K562 (cell line): ENCODE data around the gene C11orf65. TPM values are rescaled to one million over a fixed set of nuclear protein-coding genes. Genes with fewer than 3 reads are reported as not detected.

Experiments
- BACH1 ChIP-seq: fragments of 200-800 bp; sonication (Bioruptor generic); IDR thresholded peaks from 2 replicates; pipeline ENCODE4 v1.6.1; 2016; ENCODE audit warnings: missing genetic modification characterization, missing compliant biosample characterization
- CBFB ChIP-seq: sonication (generic); formaldehyde crosslinking; IDR thresholded peaks from 2 replicates; pipeline ENCODE4 v1.4.0; 2020; ENCODE audit warnings: mild to moderate bottlenecking, missing genetic modification reagents
- CBX3 ChIP-seq, 2 experiments: IDR thresholded peaks; 1 replicate in 1 of 2; 2 replicates in 1 of 2; pipeline ENCODE4 v1.6.1; 2012; ENCODE audit warnings: inconsistent platforms in 2 of 2, low read length in 2 of 2, borderline replicate concordance in 1 of 2, control low read depth in 1 of 2
- CEBPZ ChIP-seq: fragments of 150-350 bp; IDR thresholded peaks from 2 replicates; pipeline ENCODE4 v1.6.1; 2014; ENCODE audit warnings: low read depth, mild to moderate bottlenecking, low read length, borderline replicate concordance
- CREB3 ChIP-seq: fragments of 450-650 bp; conservative IDR thresholded peaks from 2 replicates; pipeline ENCODE4 v1.6.1; 2016; ENCODE audit warnings: missing genetic modification characterization, low read depth, mild to moderate bottlenecking, missing compliant biosample characterization, moderate library complexity
- FOXM1 ChIP-seq, 2 experiments: fragments of 450-650 bp in 1 of 2; sonication (generic) in 1 of 2; formaldehyde crosslinking in 1 of 2; IDR thresholded peaks; 2 replicates each; pipeline versions ENCODE4 v1.6.1 to v1.9.0; 2017 to 2022; ENCODE audit warnings: low read depth in 2 of 2, mild to moderate bottlenecking in 2 of 2, missing genetic modification reagents in 1 of 2, moderate library complexity in 1 of 2
- FUS ChIP-seq: fragments of 200-400 bp; formaldehyde crosslinking; optimal IDR thresholded peaks from 2 replicates; pipeline ENCODE3; 2017; ENCODE audit warnings: low read depth, low read length
- HEY1 ChIP-seq: fragments of 250-450 bp; sonication (Bioruptor Pico); IDR thresholded peaks from 2 replicates; pipeline ENCODE4 v1.5.0; 2020; ENCODE audit warnings: mild to moderate bottlenecking, moderate library complexity, borderline replicate concordance
- KLF6 ChIP-seq: fragments of 250-450 bp; sonication (Bioruptor Pico); IDR thresholded peaks from 2 replicates; pipeline ENCODE4 v1.4.0; 2020; ENCODE audit warnings: mild to moderate bottlenecking, moderate library complexity, borderline replicate concordance
- NR2F6 ChIP-seq: fragments of 450-650 bp; formaldehyde crosslinking; IDR thresholded peaks from 2 replicates; pipeline ENCODE4 v1.4.0; 2020; ENCODE audit warnings: mild to moderate bottlenecking
- POLR2AphosphoS2 ChIP-seq: IDR thresholded peaks from 2 replicates; pipeline ENCODE4 v1.6.1; 2012; ENCODE audit warnings: low read length, improper control_type of control experiment
- RCOR1 ChIP-seq, 2 experiments: IDR thresholded peaks; 2 replicates each; pipeline ENCODE4 v1.6.1; 2012; ENCODE audit warnings: low read depth in 2 of 2, low read length in 2 of 2, borderline replicate concordance in 1 of 2, improper control_type of control experiment in 1 of 2
- RFX1 ChIP-seq: fragments of 450-650 bp; IDR thresholded peaks from 2 replicates; pipeline ENCODE4 v1.6.1; 2016; ENCODE audit warnings: mild to moderate bottlenecking, moderate library complexity
- SMARCE1 ChIP-seq: fragments of 450-650 bp; IDR thresholded peaks from 2 replicates; pipeline ENCODE4 v1.7.1; 2016; ENCODE audit warnings: mild to moderate bottlenecking
- STAT6 ChIP-seq: sonication (generic); formaldehyde crosslinking; IDR thresholded peaks from 2 replicates; pipeline ENCODE4 v1.8.1; 2023; ENCODE audit warnings: mild to moderate bottlenecking, missing genetic modification reagents
- ZBTB17 ChIP-seq: fragments of 450-650 bp; formaldehyde crosslinking; IDR thresholded peaks from 2 replicates; pipeline ENCODE4 v1.4.0; 2020; ENCODE audit warnings: mild to moderate bottlenecking
- ZBTB9 ChIP-seq: fragments of 450-650 bp; formaldehyde crosslinking; IDR thresholded peaks from 2 replicates; pipeline ENCODE4 v1.4.0; 2020; ENCODE audit warnings: mild to moderate bottlenecking, moderate library complexity
- ZNF232 ChIP-seq: sonication (generic); formaldehyde crosslinking; IDR thresholded peaks from 2 replicates; pipeline ENCODE4 v1.8.0; 2022; ENCODE audit warnings: mild to moderate bottlenecking, missing genetic modification reagents
- ZNF408 ChIP-seq: fragments of 250-450 bp; sonication (Bioruptor Pico); IDR thresholded peaks from 2 replicates; pipeline ENCODE4 v1.4.0; 2020; ENCODE audit warnings: low read depth, mild to moderate bottlenecking, moderate library complexity
- ZNF431 ChIP-seq: sonication (generic); formaldehyde crosslinking; IDR thresholded peaks from 2 replicates; pipeline ENCODE4 v1.8.0; 2022; ENCODE audit warnings: mild to moderate bottlenecking, missing genetic modification reagents
- ZNF436 ChIP-seq: fragments of 250-450, 450-650 bp; sonication (Bioruptor Pico); formaldehyde crosslinking; IDR thresholded peaks from 2 replicates; pipeline ENCODE4 v1.7.0; 2020; ENCODE audit warnings: mild to moderate bottlenecking
- ZNF444 ChIP-seq: fragments of 250-450 bp; sonication (Bioruptor Pico); IDR thresholded peaks from 2 replicates; pipeline ENCODE4 v1.4.0; 2020; ENCODE audit warnings: mild to moderate bottlenecking, moderate library complexity
- polyA plus RNA-seq, 8 experiments: library from polyadenylated mRNA; depleted of rRNA in 4 of 8; stranded (reverse) in 5 of 8; unstranded in 3 of 8; fragments of >200 nt; fragmentation: Nextera tagmentation in 2 of 8; fragmentation: Illumina TruSeq in 1 of 8; extraction: Ambion mirVana in 2 of 8; extraction: Trizol in 1 of 8; gene quantifications; 2 replicates each; pipeline versions ENCODE4 v1.2.1 to v1.2.3, GENCODE V29; 2011 to 2014; ENCODE audit warnings: inconsistent platforms in 1 of 8, missing spikeins in 1 of 8
- total RNA-seq, 7 experiments: library from RNA; depleted of rRNA in 6 of 7; stranded (reverse); fragments of >200 nt in 6 of 7; fragmentation: Illumina TruSeq in 2 of 7; extraction: Trizol in 2 of 7; gene quantifications; 2 replicates each; pipeline versions ENCODE4 v1.2.1 to v1.2.3, GENCODE V29; 2011 to 2021; ENCODE audit warnings: low replicate concordance in 1 of 7

Gene C11orf65
- total and polyA plus RNA-seq, 9 of the 15 experiments (the other 6 are each of a cell fraction or from before 2014, with no cell fraction given): 1.0 to 2.1 (median 1.2) TPM

- TF ChIP-seq ZNF436 (CRISPR knock-in tag) (no peak), FUS (no peak), POLR2AphosphoS2 (no peak), CBX3 (IDR thresholded peaks at IDR 0.05; ENCODE audit: borderline replicate concordance in 1 of 2, low read length in 2 of 2) (no peak), CBFB (CRISPR knock-in tag) (no peak), SMARCE1 (peak; percentile 92), RCOR1 (IDR thresholded peaks at IDR 0.05; ENCODE audit: borderline replicate concordance in 1 of 2, low read depth in 2 of 2, low read length in 2 of 2) (no peak), ZNF408 (CRISPR knock-in tag) (no peak), CEBPZ (no peak), ZNF232 (CRISPR knock-in tag) (no peak), BACH1 (tag) (no peak), NR2F6 (CRISPR knock-in tag) (no peak), RFX1 (no peak), FOXM1 (IDR thresholded peaks at IDR 0.05; ENCODE audit: low read depth) (no peak), FOXM1 (CRISPR knock-in tag; IDR thresholded peaks at IDR 0.05; ENCODE audit: low read depth) (no peak), ZNF431 (CRISPR knock-in tag) (no peak), ZBTB9 (CRISPR knock-in tag) (no peak), KLF6 (CRISPR knock-in tag) (no peak), ZNF444 (CRISPR knock-in tag) (no peak), ZBTB17 (CRISPR knock-in tag) (no peak), CREB3 (tag) (no peak), STAT6 (no peak), HEY1 (CRISPR knock-in tag) (no peak)
These were observed 126.4 kb downstream of the C11orf65 start (continued) for GRCh38 chr11:108340973-108341372.
